ENCODE results near the gene ADGB.
A peak's percentile ranks its signal among the peaks of the same experiment; 100 is the strongest.
"Not testable (repeated sequence)": the region's sequence is repeated elsewhere in the genome, so short reads cannot be mapped to it uniquely, and the experiment has no call there.

The ADGB gene

GRCh38 chr6:146768722-146769121 lies 169.9 kb downstream of the ADGB start:
- DNase-seq (ENCODE audit: low spot score), result no peak

GRCh38 chr6:146770275-146770964 lies 171.6 kb downstream of the ADGB start:
- DNase-seq (ENCODE audit: low spot score), result no peak

GRCh38 chr6:146770965-146771735 lies 172.4 kb downstream of the ADGB start:
- DNase-seq (ENCODE audit: low spot score), result peak; percentile 51

- DNase-seq (ENCODE audit: low spot score), result no peak
Observed at GRCh38 chr6:146775220-146775619, 176.4 kb downstream of the ADGB start.

GRCh38 chr6:146781836-146782235 lies 183.1 kb downstream of the ADGB start:
- no peak for DNase-seq (ENCODE audit: low spot score)

GRCh38 chr6:146785001-146785585 lies 186.3 kb downstream of the ADGB start:
- DNase-seq (ENCODE audit: low spot score), result peak; percentile 16

DNA sequence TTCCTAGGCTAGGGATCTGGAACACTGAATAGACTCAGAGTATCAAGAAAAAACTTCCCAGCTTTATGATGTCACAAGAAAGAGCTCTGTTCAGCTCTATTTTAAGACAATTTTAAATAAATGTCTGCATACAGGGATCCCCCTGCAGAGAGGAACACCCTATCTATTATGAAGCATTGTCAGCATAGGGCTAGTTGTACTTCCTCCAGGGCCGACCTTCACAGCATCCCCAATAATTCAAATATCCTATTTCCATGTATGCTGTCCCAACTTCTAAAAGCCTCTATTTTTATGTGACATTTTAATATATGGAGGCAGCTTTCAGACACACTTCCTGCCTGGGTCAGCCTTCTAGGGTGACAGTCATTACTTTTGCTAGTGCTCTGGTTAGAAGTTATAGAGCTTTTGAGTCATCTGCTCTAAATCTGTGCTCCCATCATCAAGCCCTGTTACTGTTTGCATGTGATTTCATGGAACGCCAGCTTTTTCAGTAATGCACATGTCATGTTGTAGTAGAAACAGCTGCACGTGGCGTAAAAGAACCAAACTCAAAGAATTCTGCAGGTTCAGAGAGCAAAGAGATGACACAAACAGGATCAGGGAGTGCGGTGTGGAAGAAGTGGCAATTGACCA lies 189.2 kb downstream of the ADGB start:
- DNase-seq (ENCODE audit: low spot score), result no peak

DNA sequence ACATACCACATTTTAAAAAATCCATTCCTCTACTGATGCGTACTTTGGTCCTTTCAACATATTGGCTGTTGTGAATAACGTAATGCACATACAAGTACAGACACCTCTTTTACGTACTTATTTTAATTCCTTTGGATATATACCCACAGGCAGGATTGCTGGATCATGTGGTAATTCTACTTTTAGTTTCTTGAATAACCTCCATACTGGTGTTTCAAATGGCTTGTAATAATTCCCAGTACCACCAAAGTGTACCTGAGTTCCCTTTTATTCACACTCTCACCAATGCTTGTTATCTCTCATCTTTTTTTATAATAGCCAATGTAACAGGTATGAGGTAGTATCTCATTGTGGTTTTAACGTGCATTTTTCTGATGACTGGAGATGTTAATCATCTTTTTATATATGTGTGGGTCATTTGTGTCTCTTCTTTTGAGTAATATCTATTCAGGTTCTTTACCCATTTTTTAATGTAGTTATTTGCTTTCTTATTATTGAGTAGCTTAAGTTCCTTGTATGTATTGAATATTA lies 191.9 kb downstream of the ADGB start:
- DNase-seq (ENCODE audit: low spot score), result no peak

GRCh38 chr6:146791930-146792329 lies 193.2 kb downstream of the ADGB start:
- DNase-seq (ENCODE audit: low spot score), result no peak

- DNase-seq (ENCODE audit: low spot score), result not testable (repeated sequence)
Observed at GRCh38 chr6:146793218-146793617, 194.4 kb downstream of the ADGB start.

DNA sequence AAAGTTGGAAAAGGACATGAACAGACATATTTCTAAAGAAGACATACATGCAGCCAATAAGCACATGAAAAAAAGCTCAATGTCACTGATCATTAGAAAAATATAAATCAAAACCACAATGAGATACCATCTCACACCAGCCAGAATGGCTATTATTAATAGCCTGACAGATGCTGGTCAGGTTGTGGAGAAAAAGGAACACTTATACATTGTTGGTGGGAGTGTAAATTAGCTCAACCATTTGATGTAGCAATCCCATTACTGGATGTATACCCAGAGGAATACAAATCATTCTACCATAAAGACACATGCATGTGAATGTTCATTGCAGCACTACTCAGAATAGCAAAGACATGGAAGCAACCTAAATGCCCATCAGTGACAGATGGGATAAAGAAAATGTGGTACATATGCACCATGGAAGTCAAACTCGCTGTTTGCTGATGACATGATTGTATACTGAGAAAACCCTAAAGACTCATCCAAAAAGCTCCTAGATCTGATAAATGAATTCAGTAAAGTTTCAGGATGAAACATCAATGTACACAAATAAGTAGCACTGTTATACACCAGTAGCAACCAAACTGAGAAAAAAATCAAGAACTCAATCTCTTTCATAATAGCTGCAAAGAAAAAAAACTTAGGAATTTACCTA lies 196.8 kb downstream of the ADGB start:
- no peak for DNase-seq (ENCODE audit: low spot score)

DNA sequence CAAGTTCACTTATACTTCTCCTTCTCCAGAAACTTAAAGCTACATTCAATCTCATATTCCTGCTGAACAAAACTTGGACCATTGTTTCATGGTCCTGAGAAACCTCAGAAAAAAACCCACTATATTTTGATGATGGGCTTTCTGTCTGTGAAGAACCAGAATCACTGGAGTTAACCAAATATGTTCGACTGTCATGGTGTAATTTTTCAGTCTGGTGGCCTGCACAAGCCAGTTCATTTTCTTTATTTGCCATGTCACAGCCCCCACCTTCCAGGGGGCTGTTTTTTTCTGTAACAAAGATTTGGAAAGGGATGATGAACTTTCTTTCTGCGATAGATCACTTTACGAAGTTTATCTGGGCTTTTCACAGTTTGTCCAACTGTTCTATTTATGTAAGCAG lies 204.4 kb downstream of the ADGB start:
- DNase-seq (ENCODE audit: low spot score), result not testable (repeated sequence)

GRCh38 chr6:146803601-146804000 lies 204.8 kb downstream of the ADGB start:
- no peak for DNase-seq (ENCODE audit: low spot score)

DNA sequence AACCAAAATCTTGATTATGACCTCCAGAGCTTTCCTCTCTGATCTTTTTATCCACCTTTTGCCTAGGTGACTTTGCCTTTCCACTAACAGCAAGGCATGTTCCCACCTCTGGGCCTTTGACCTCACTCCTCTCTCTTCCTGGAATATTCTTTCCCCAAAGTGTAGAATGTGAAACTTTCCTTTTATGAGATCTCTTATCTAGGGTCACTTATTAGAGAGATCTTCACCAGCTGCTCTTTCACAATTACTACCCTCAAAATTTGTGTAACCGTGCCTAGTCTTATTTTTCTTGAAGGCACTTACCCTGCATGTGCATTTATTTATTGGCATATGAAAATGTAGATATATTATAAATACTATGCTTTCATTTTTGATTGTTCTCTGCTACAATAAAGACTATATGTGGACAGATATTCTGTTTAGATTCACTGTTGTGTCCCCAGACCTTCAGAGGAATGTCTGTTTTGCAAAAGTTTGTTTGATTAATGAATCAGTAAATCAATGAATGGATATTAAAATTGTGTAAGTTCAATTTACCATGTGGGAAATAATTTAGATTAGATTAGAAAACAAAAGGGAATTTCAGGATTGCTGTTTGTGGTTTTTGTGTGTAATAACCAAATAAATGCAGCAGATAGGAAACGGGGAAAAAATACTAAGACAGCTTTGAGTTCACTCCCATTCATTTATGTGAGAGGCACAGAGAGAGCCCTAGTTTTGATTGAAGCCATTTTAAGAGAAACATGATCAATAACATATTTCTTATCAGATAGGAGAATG lies 207.0 kb downstream of the ADGB start:
- no peak for DNase-seq (ENCODE audit: low spot score)

DNA sequence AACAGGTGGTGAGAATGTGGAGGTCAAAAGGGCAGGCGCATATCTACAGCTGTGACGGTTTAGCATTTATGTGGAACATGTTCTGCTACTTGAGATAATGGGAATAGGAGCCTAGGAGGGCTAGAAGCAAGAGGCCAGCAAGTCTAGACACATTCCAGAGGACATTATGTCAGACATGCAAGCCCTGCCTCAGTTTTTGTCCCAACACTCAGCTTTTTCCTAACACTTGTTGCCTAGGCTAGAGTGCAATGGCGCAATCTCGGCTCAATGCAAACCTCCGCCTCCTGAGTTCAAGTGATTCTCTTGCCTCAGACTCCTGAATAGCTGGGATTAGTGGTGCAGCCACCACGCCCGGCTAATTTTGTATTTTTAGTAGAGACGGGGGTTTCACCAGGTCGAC lies 210.2 kb downstream of the ADGB start:
- not testable (repeated sequence) for DNase-seq (ENCODE audit: low spot score)

GRCh38 chr6:146812811-146813321 lies 214.1 kb downstream of the ADGB start:
- not testable (repeated sequence) for DNase-seq (ENCODE audit: low spot score)

DNA sequence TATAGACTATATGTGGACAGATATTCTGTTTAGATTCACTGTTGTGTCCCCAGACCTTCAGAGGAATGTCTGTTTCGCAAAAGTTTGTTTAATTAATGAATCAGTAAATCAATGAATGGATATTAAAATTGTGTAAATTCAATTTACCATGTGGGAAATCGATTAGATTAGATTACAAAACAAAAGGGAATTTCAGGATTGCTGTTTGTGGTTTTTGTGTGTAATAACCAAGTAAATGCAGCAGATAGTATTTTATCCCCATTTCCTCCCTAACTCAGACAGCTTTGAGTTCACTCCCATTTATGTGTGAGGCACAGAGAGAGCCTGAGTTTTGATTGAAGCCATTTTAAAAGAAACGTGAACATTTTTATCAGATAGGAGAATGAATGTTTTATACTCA lies 214.8 kb downstream of the ADGB start:
- no peak for DNase-seq (ENCODE audit: low spot score)

DNA sequence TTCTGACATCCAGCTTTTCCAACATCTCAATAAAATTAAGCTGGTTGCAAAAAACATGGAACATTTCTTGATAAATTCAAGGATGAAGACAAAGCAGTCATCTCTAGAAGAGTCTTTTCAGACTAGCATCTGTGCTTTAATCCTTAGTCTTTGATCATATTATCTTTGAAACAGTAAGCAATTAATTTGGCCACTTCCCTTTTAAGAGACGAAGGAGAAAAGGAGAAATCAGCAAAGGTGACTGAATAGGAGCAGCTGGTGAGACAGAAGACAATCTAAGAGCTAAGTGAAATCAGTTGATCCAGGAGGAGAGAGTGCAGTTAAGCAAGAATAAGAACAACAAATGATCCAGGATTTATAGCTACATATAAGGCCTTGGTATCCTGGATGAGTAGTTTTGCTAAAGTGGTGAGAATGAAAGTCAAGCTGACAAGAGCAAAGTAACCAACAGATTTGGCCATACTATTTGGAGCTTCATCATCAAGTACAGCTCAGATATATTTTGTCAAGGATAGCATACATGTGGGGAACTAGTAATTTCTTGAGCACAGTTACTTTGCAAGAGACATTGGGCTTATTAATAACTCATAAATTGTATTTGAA lies 215.5 kb downstream of the ADGB start:
- DNase-seq (ENCODE audit: low spot score), result no peak

- not testable (repeated sequence) for DNase-seq (ENCODE audit: low spot score)
Observed at GRCh38 chr6:146815511-146816462, 217.0 kb downstream of the ADGB start.
